A549 (cell line): ENCODE results near the gene VASH2. TPM values are rescaled to one million over a fixed set of nuclear protein-coding genes. Genes with fewer than 3 reads are reported as not detected.

Source experiments
- ATAC-seq, 2 experiments: fragments of 200-7000 bp in 1 of 2; fragments of >200 bp in 1 of 2; cut with Nextera tagmentation in 1 of 2; cut with Tn5 transposase in 1 of 2; 3 replicates each; pipeline versions ENCODE4 v1.8.0 to v1.9.1; 2018 to 2020; ENCODE audit warnings: mild to moderate bottlenecking in 1 of 2, moderate library complexity in 1 of 2
- CTCF ChIA-PET: fragments of 300-600 bp; sonication (Branson Sonifier 250); formaldehyde crosslinking; extraction: SDS; loops from one replicate; lab custom pipeline; 2021; ENCODE audit warnings: antibody characterized with exemption, inconsistent platforms; lab: Yijun Ruan, JAX
- POLR2A ChIA-PET: fragments of 350-600 bp; formaldehyde crosslinking; extraction: SDS; loops from one replicate; lab custom pipeline; 2021; ENCODE audit warnings: antibody characterized with exemption, inconsistent platforms; lab: Yijun Ruan, JAX
- DNase-seq, 2 experiments: peaks; one replicate each; pipeline versions ENCODE4 v3.0.0 to v3.0.0-alpha.2; 2011 to 2016; ENCODE audit warnings: low read depth in 1 of 2, low spot score in 1 of 2
- FAIRE-seq: peaks from 2 replicates; lab custom pipeline; 2011; peaks lifted over from hg19 to GRCh38; lab: Jason Lieb, UNC
- H3K27ac ChIP-seq, 2 experiments: fragments of >200 bp; sonication (Bioruptor Twin); formaldehyde crosslinking; 3 replicates each; pipeline ENCODE4 v1.5.1; 2016 to 2017
- H3K4me1 ChIP-seq: fragments of >200 bp; sonication (Bioruptor Twin); formaldehyde crosslinking; 3 replicates; pipeline ENCODE4 v1.6.1; 2016
- H3K4me2 ChIP-seq: fragments of >200 bp; sonication (Bioruptor Twin); formaldehyde crosslinking; 3 replicates; pipeline ENCODE4 v1.6.1; 2016
- H3K4me3 ChIP-seq: fragments of >200 bp; sonication (Bioruptor Twin); formaldehyde crosslinking; 3 replicates; pipeline ENCODE4 v1.5.1; 2016
- H3K9me3 ChIP-seq: fragments of >200 bp; sonication (Bioruptor Twin); formaldehyde crosslinking; 3 replicates; pipeline ENCODE4 v1.6.1; 2016
- CBX2 ChIP-seq: fragments of 200-600 bp; sonication (generic); IDR thresholded peaks from 2 replicates; pipeline ENCODE4 v1.6.1; 2016; ENCODE audit warnings: low read depth, mild to moderate bottlenecking, borderline replicate concordance
- EHF ChIP-seq: fragments of 250-450 bp; sonication (Bioruptor Pico); IDR thresholded peaks from 2 replicates; pipeline ENCODE4 v1.5.0; 2020; ENCODE audit warnings: mild to moderate bottlenecking
- ESRRA ChIP-seq: fragments of 150-350 bp; IDR thresholded peaks from 2 replicates; pipeline ENCODE4 v1.6.1; 2014; ENCODE audit warnings: mild to moderate bottlenecking, low read length, borderline replicate concordance
- JUN ChIP-seq, 2 experiments: fragments of >200 bp; sonication (Bioruptor Twin); formaldehyde crosslinking; IDR thresholded peaks; 2 replicates in 1 of 2; 3 replicates in 1 of 2; pipeline ENCODE4 v1.6.1; 2016 to 2017
- KDM1A ChIP-seq: fragments of 200-600 bp; sonication (generic); IDR thresholded peaks from 2 replicates; pipeline ENCODE4 v1.6.1; 2016; ENCODE audit warnings: low read depth, mild to moderate bottlenecking
- MYC ChIP-seq: IDR thresholded peaks from 2 replicates; pipeline ENCODE4 v1.6.1; 2012; ENCODE audit warnings: mild to moderate bottlenecking, inconsistent platforms, low read length, improper control_type of control experiment, borderline replicate concordance
- NR3C1 ChIP-seq: fragments of >200 bp; sonication (Bioruptor Twin); formaldehyde crosslinking; IDR thresholded peaks from 3 replicates; pipeline ENCODE4 v1.6.1; 2017
- PHF8 ChIP-seq: fragments of 200-600 bp; sonication (generic); IDR thresholded peaks from 2 replicates; pipeline ENCODE4 v1.6.1; 2016; ENCODE audit warnings: low read depth, mild to moderate bottlenecking, antibody characterized with exemption, moderate library complexity, borderline replicate concordance
- RAD21 ChIP-seq, 2 experiments: fragments of >200 bp in 1 of 2; sonication (Bioruptor Twin) in 1 of 2; formaldehyde crosslinking in 1 of 2; IDR thresholded peaks in 1 of 2; conservative IDR thresholded peaks in 1 of 2; 2 replicates in 1 of 2; 3 replicates in 1 of 2; pipeline ENCODE4 v1.6.1; 2012 to 2018; ENCODE audit warnings: inconsistent platforms in 1 of 2
- RCOR1 ChIP-seq: fragments of 150-350 bp; IDR thresholded peaks from 2 replicates; pipeline ENCODE4 v1.6.1; 2014; ENCODE audit warnings: antibody characterized with exemption, low read length, low read depth
- TFCP2L1 ChIP-seq: fragments of 250-450 bp; sonication (Bioruptor Pico); IDR thresholded peaks from 2 replicates; pipeline ENCODE4 v1.5.0; 2021; ENCODE audit warnings: mild to moderate bottlenecking
- ZC3H11A ChIP-seq: fragments of 450-650 bp; IDR thresholded peaks from 2 replicates; pipeline ENCODE4 v1.6.1; 2014; ENCODE audit warnings: antibody characterized with exemption, mild to moderate bottlenecking
- WGBS: methylation state at CpG from one replicate; pipeline ENCODE4 v1.1.6; 2017; ENCODE audit errors: missing lambda C conversion rate; 5-methylcytosine and 5-hydroxymethylcytosine counted together
- polyA plus RNA-seq, 4 experiments: library from polyadenylated mRNA; depleted of rRNA in 3 of 4; stranded (reverse); fragments of >200 nt; fragmentation: RNase III in 1 of 4; extraction: RNeasy Plus Mini Kit Qiagen cat#74134 plus additional on column Dnase treatment in 1 of 4; gene quantifications; 2 replicates in 3 of 4; 3 replicates in 1 of 4; pipeline ENCODE4 v1.2.3, GENCODE V29; 2011 to 2017
- TF ChIP-seq, protein P1 (sequence below): fragments of 250-450 bp; sonication (Bioruptor Pico); IDR thresholded peaks from 2 replicates; pipeline ENCODE4 v1.5.0; 2020; ENCODE audit warnings: low read depth, mild to moderate bottlenecking, moderate library complexity
- TF ChIP-seq, protein P2 (sequence below): IDR thresholded peaks from 2 replicates; pipeline ENCODE4 v1.6.1; 2012; ENCODE audit warnings: low read depth, borderline replicate concordance
- TF ChIP-seq, protein P3 (sequence below): fragments of >200 bp; sonication (Bioruptor Twin); formaldehyde crosslinking; IDR thresholded peaks from 3 replicates; pipeline ENCODE4 v1.5.1; 2016
- TF ChIP-seq, protein P4 (sequence below): fragments of 250-450 bp; sonication (Bioruptor Pico); IDR thresholded peaks from 2 replicates; pipeline ENCODE4 v1.5.0; 2021; ENCODE audit warnings: mild to moderate bottlenecking, moderate library complexity, borderline replicate concordance
- TF ChIP-seq, protein P5 (sequence below): fragments of 200-600 bp; sonication (generic); IDR thresholded peaks from 2 replicates; pipeline ENCODE4 v1.6.1; 2016; ENCODE audit warnings: antibody characterized with exemption, mild to moderate bottlenecking, moderate library complexity

The VASH2 gene
- polyA plus RNA-seq, 2 of the 4 experiments (the other 2 are of a cell fraction) = 3.4 to 4.7 TPM

DNA sequence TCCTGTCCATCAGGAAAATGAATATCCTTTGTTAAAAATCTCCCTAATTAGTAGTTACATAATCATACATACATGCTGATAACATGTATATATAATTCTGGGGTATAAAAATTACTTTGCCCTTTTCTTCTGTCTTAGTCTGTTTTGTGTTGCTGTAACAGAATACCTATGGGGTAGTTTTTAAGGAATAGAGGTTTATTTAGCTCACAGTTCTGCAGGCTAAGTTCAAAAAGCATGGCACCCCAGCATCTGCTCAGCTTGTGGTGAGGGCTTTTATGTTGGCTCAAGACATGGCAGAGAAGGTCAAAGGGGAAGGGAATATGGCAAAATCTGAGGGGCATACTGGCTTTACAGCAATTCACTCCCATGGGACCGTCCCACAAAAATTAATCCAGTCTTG lies 84.4 kb downstream of the VASH2 start:
- no peak for FAIRE-seq
- WGBS = 54% methylated on average over 1 of the region's 1 CpG
- POLR2A ChIA-PET = no interaction called here

DNA sequence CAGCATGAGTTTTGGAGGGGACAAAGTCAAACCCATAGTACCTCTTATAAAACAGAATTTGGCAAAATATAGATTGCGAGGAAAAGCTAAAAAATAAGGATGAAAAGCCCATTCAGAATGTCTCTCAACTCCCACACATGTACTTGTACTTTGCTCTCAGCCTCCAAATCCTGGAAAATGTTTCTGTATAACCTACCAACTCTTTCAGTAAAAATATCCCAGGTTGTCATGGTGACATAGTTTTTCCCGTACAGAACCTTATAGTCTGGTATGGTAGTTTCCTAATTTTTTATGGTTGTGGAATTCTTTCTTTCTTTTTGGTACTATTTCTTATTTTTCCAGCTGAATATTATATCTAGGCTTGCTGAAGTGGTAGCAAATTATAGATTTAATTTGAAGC lies 85.2 kb downstream of the VASH2 start:
- no peak for ATAC-seq
- Histone ChIP-seq H3K27ac (no peak overlapping the region), H3K4me2 (no peak overlapping the region), H3K9me3 (peaks cover 8% of the 10 kb centered on the region; the same call in 2 of the 3 replicates), H3K4me3 (no peak overlapping the region), H3K4me1 (0 out of 3 replicates have a peak, but pooled peaks cover 3% of the 10 kb centered on the region)
- WGBS = 47% methylated on average over 2 of the region's 2 CpGs
- TF ChIP-seq, protein P1, sequence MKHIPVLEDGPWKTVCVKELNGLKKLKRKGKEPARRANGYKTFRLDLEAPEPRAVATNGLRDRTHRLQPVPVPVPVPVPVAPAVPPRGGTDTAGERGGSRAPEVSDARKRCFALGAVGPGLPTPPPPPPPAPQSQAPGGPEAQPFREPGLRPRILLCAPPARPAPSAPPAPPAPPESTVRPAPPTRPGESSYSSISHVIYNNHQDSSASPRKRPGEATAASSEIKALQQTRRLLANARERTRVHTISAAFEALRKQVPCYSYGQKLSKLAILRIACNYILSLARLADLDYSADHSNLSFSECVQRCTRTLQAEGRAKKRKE (CRISPR knock-in tag) = no peak
- no peak for TF ChIP-seq KDM1A
- TF ChIP-seq RCOR1 = no peak
- TF ChIP-seq EHF (CRISPR knock-in tag) = no peak
- TF ChIP-seq MYC = no peak
- TF ChIP-seq JUN (IDR thresholded peaks at IDR 0.05) = no peak
- TF ChIP-seq ESRRA = no peak
- TF ChIP-seq, protein P2, sequence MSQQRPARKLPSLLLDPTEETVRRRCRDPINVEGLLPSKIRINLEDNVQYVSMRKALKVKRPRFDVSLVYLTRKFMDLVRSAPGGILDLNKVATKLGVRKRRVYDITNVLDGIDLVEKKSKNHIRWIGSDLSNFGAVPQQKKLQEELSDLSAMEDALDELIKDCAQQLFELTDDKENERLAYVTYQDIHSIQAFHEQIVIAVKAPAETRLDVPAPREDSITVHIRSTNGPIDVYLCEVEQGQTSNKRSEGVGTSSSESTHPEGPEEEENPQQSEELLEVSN = no peak
- TF ChIP-seq, protein P3, sequence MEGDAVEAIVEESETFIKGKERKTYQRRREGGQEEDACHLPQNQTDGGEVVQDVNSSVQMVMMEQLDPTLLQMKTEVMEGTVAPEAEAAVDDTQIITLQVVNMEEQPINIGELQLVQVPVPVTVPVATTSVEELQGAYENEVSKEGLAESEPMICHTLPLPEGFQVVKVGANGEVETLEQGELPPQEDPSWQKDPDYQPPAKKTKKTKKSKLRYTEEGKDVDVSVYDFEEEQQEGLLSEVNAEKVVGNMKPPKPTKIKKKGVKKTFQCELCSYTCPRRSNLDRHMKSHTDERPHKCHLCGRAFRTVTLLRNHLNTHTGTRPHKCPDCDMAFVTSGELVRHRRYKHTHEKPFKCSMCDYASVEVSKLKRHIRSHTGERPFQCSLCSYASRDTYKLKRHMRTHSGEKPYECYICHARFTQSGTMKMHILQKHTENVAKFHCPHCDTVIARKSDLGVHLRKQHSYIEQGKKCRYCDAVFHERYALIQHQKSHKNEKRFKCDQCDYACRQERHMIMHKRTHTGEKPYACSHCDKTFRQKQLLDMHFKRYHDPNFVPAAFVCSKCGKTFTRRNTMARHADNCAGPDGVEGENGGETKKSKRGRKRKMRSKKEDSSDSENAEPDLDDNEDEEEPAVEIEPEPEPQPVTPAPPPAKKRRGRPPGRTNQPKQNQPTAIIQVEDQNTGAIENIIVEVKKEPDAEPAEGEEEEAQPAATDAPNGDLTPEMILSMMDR = no peak
- TF ChIP-seq, protein P4, sequence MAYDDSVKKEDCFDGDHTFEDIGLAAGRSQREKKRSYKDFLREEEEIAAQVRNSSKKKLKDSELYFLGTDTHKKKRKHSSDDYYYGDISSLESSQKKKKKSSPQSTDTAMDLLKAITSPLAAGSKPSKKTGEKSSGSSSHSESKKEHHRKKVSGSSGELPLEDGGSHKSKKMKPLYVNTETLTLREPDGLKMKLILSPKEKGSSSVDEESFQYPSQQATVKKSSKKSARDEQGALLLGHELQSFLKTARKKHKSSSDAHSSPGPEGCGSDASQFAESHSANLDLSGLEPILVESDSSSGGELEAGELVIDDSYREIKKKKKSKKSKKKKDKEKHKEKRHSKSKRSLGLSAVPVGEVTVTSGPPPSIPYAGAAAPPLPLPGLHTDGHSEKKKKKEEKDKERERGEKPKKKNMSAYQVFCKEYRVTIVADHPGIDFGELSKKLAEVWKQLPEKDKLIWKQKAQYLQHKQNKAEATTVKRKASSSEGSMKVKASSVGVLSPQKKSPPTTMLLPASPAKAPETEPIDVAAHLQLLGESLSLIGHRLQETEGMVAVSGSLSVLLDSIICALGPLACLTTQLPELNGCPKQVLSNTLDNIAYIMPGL (CRISPR knock-in tag) = no peak
- TF ChIP-seq ZC3H11A = no peak
- DNase-seq = no peak
- CTCF ChIA-PET = interaction anchor here (1.9 kb wide), 1 partner anchor 41 kb away, joined by 7 read pairs; no protein-coding TSS in a partner anchor
- POLR2A ChIA-PET = no interaction called here
- no peak for FAIRE-seq

More for the DNA sequence above, 84.4 kb downstream of the VASH2 start:
- H3K4me3 ChIP-seq = no peak overlapping the region
- TF ChIP-seq NR3C1 = no peak
- TF ChIP-seq RAD21 (conservative IDR thresholded peaks at IDR 0.05 in 1 of 2, IDR thresholded peaks at IDR 0.05 in 1 of 2) = no peak
- no peak for TF ChIP-seq PHF8
- TF ChIP-seq, protein P5, sequence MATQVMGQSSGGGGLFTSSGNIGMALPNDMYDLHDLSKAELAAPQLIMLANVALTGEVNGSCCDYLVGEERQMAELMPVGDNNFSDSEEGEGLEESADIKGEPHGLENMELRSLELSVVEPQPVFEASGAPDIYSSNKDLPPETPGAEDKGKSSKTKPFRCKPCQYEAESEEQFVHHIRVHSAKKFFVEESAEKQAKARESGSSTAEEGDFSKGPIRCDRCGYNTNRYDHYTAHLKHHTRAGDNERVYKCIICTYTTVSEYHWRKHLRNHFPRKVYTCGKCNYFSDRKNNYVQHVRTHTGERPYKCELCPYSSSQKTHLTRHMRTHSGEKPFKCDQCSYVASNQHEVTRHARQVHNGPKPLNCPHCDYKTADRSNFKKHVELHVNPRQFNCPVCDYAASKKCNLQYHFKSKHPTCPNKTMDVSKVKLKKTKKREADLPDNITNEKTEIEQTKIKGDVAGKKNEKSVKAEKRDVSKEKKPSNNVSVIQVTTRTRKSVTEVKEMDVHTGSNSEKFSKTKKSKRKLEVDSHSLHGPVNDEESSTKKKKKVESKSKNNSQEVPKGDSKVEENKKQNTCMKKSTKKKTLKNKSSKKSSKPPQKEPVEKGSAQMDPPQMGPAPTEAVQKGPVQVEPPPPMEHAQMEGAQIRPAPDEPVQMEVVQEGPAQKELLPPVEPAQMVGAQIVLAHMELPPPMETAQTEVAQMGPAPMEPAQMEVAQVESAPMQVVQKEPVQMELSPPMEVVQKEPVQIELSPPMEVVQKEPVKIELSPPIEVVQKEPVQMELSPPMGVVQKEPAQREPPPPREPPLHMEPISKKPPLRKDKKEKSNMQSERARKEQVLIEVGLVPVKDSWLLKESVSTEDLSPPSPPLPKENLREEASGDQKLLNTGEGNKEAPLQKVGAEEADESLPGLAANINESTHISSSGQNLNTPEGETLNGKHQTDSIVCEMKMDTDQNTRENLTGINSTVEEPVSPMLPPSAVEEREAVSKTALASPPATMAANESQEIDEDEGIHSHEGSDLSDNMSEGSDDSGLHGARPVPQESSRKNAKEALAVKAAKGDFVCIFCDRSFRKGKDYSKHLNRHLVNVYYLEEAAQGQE = no peak
- TF ChIP-seq TFCP2L1 (CRISPR knock-in tag) = no peak
- TF ChIP-seq CBX2 = no peak
- TF ChIP-seq, all 56 proteins: peak for 0
- no peak overlapping the region for H3K27ac ChIP-seq
- DNase-seq (no peak), ATAC-seq (no peak)
- H3K9me3 ChIP-seq = peaks cover 8% of the 10 kb centered on the region; the same call in 2 of the 3 replicates
- CTCF ChIA-PET = no interaction called here
- H3K4me2 ChIP-seq = no peak overlapping the region
- H3K4me1 ChIP-seq = 0 out of 3 replicates have a peak, but pooled peaks cover 1% of the 10 kb centered on the region

Other genes starting within 250 kb of the VASH2 start
- 47.9 and 56.9 TPM in 2 replicates for gene NSL1, start 158.8 kb upstream of the VASH2 start, polyA plus RNA-seq (2011; rRNA removed)
- gene NSL1, start 158.8 kb upstream of the VASH2 start, polyA plus RNA-seq (2017; fragmentation: RNase III; extraction: RNeasy Plus Mini Kit Qiagen cat#74134 plus additional on column Dnase treatment) = 44.0 to 45.6 TPM (median 44.9 TPM) in 3 replicates
- 20.3 and 22.6 TPM in 2 replicates for gene TATDN3, start 158.6 kb upstream of the VASH2 start, polyA plus RNA-seq (2011; rRNA removed)
- gene TATDN3, start 158.6 kb upstream of the VASH2 start, polyA plus RNA-seq (2017; fragmentation: RNase III; extraction: RNeasy Plus Mini Kit Qiagen cat#74134 plus additional on column Dnase treatment) = 10.3 to 11.4 TPM (median 11.1 TPM) in 3 replicates
- 0.18 and 0.33 TPM in 2 replicates for gene SPATA45, start 102.9 kb upstream of the VASH2 start, polyA plus RNA-seq (2011; rRNA removed)
- gene SPATA45, start 102.9 kb upstream of the VASH2 start, polyA plus RNA-seq (2017; fragmentation: RNase III; extraction: RNeasy Plus Mini Kit Qiagen cat#74134 plus additional on column Dnase treatment) = not detected in 3 replicates
- 13.7 and 15.4 TPM in 2 replicates for gene FLVCR1, start 92.3 kb upstream of the VASH2 start, polyA plus RNA-seq (2011; rRNA removed)
- 12.0 to 14.9 TPM (median 14.9 TPM) in 3 replicates for gene FLVCR1, start 92.3 kb upstream of the VASH2 start, polyA plus RNA-seq (2017; fragmentation: RNase III; extraction: RNeasy Plus Mini Kit Qiagen cat#74134 plus additional on column Dnase treatment)
- gene ANGEL2, start 65.3 kb downstream of the VASH2 start, polyA plus RNA-seq (2011; rRNA removed) = 38.9 and 42.3 TPM in 2 replicates
- 19.4 to 22.1 TPM (median 20.4 TPM) in 3 replicates for gene ANGEL2, start 65.3 kb downstream of the VASH2 start, polyA plus RNA-seq (2017; fragmentation: RNase III; extraction: RNeasy Plus Mini Kit Qiagen cat#74134 plus additional on column Dnase treatment)
- gene RPS6KC1, start 100.7 kb downstream of the VASH2 start, polyA plus RNA-seq (2011; rRNA removed) = 21.7 and 25.4 TPM in 2 replicates
- gene RPS6KC1, start 100.7 kb downstream of the VASH2 start, polyA plus RNA-seq (2017; fragmentation: RNase III; extraction: RNeasy Plus Mini Kit Qiagen cat#74134 plus additional on column Dnase treatment) = 10.4 to 11.7 TPM (median 10.5 TPM) in 3 replicates